SK-N-SH treated with all-trans-retinoic acid at 6 μM for 48 hours (cell line): Measurements from ENCODE around the gene TMBIM4.

Source experiments
- ARNTL ChIP-seq: fragments of 450-650 bp; formaldehyde crosslinking; IDR thresholded peaks from 2 replicates; pipeline ENCODE4 v1.5.0; 2020; ENCODE audit warnings: low read depth, mild to moderate bottlenecking, moderate library complexity, borderline replicate concordance
- CREB5 ChIP-seq: fragments of 250-450 bp; sonication (Bioruptor Pico); IDR thresholded peaks from 2 replicates; pipeline ENCODE4 v1.5.1; 2020; ENCODE audit warnings: low read depth, mild to moderate bottlenecking, moderate library complexity
- GLIS3 ChIP-seq: fragments of 250-450 bp; sonication (Bioruptor Pico); IDR thresholded peaks from 2 replicates; pipeline ENCODE4 v1.5.0; 2020; ENCODE audit warnings: mild to moderate bottlenecking, moderate library complexity
- ISL1 ChIP-seq: fragments of 250-450 bp; sonication (Bioruptor Pico); IDR thresholded peaks from 2 replicates; pipeline ENCODE4 v2.1.2; 2022; ENCODE audit warnings: mild to moderate bottlenecking, moderate library complexity
- PATZ1 ChIP-seq: fragments of 250-450 bp; sonication (Bioruptor Pico); IDR thresholded peaks from 2 replicates; pipeline ENCODE4 v1.8.0; 2020; ENCODE audit warnings: mild to moderate bottlenecking, moderate library complexity, borderline replicate concordance
- POU6F1 ChIP-seq: fragments of 250-450 bp; sonication (Bioruptor Pico); IDR thresholded peaks from 2 replicates; pipeline ENCODE4 v1.8.0; 2021; ENCODE audit warnings: low read depth, mild to moderate bottlenecking, moderate library complexity, borderline replicate concordance
- PPARA ChIP-seq: fragments of 250-450 bp; sonication (Bioruptor Pico); IDR thresholded peaks from 2 replicates; pipeline ENCODE4 v1.5.0; 2020; ENCODE audit warnings: mild to moderate bottlenecking, borderline replicate concordance
- TCF4 ChIP-seq: fragments of 250-450 bp; sonication (Bioruptor Pico); IDR thresholded peaks from 2 replicates; pipeline ENCODE4 v1.8.0; 2021; ENCODE audit warnings: mild to moderate bottlenecking, moderate library complexity, borderline replicate concordance
- TSHZ2 ChIP-seq: fragments of 250-450 bp; sonication (Bioruptor Pico); IDR thresholded peaks from 2 replicates; pipeline ENCODE4 v1.5.0; 2020; ENCODE audit warnings: mild to moderate bottlenecking, moderate library complexity
- ZFP3 ChIP-seq: fragments of 250-450 bp; sonication (Bioruptor Pico); IDR thresholded peaks from 2 replicates; pipeline ENCODE4 v1.5.0; 2020; ENCODE audit warnings: mild to moderate bottlenecking, moderate library complexity
- ZFP30 ChIP-seq: fragments of 450-650 bp; formaldehyde crosslinking; IDR thresholded peaks from 2 replicates; pipeline ENCODE4 v1.5.0; 2022; ENCODE audit warnings: mild to moderate bottlenecking, moderate library complexity
- ZNF565 ChIP-seq: fragments of 450-650 bp; formaldehyde crosslinking; conservative IDR thresholded peaks from 2 replicates; pipeline ENCODE4 v1.5.0; 2020; ENCODE audit warnings: low read depth, mild to moderate bottlenecking, moderate library complexity
- ZNF8 ChIP-seq: fragments of 450-650 bp; formaldehyde crosslinking; IDR thresholded peaks from 2 replicates; pipeline ENCODE4 v1.5.0; 2020; ENCODE audit warnings: mild to moderate bottlenecking, moderate library complexity

GRCh38 chr12:66118240-66118891 lies 51.4 kb downstream of the TMBIM4 start:
- TF ChIP-seq ZNF565 (CRISPR knock-in tag) (no peak), CREB5 (CRISPR knock-in tag) (no peak), ZFP30 (CRISPR knock-in tag) (no peak), TSHZ2 (CRISPR knock-in tag) (no peak), POU6F1 (CRISPR knock-in tag) (no peak), PATZ1 (CRISPR knock-in tag) (no peak), ISL1 (CRISPR knock-in tag) (no peak), PPARA (CRISPR knock-in tag) (no peak), TCF4 (CRISPR knock-in tag) (no peak), GLIS3 (no peak), ARNTL (no peak), ZFP3 (CRISPR knock-in tag) (no peak), ZNF8 (CRISPR knock-in tag) (no peak)
